Hepatic stellate cell (primary cell): ENCODE data around the gene FCMR.
"Not testable (repeated sequence)": the region's sequence is repeated elsewhere in the genome, so short reads cannot be mapped to it uniquely, and the experiment has no call there.

Experiments
- DNase-seq: peaks from one replicate; pipeline ENCODE4 v3.0.0; 2011; ENCODE audit warnings: low spot score

Gene FCMR

DNA sequence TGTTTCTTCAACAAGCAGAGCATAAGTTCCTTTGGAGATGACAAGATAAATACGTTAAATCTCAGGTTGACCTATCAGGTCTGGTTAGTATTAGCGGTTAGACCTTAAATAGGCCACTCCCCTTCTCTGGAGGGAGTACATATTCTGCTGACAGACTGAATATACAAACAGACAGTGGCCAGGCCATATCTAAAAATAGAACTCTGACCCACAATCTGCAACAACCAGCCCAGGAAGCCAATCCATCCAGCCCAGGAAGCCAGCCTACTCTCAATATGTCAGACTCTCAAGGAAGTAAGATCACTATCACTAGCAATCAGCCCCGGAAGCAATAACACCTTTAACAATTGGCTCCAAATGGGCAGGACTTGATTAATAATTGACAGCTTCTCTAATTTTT, 49.6 kb downstream of the FCMR start:
- peak; percentile 31 for DNase-seq

DNA sequence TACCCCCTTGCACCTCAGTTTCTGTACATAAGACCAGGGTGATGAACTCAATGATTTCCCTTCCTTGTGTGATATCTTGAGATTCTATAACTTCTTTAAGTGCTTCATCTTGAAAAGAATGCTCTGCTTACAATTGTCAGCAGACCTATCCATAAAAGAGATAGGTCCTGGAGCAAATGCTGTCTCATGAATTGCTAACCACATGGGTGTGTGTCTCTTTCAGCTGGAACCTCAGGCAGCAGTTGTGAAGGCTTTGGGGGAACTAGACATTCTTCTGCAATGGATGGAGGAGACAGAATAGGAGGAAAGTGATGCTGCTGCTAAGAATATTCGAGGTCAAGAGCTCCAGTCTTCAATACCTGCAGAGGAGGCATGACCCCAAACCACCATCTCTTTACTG, 53.5 kb downstream of the FCMR start:
- no peak for DNase-seq

DNA sequence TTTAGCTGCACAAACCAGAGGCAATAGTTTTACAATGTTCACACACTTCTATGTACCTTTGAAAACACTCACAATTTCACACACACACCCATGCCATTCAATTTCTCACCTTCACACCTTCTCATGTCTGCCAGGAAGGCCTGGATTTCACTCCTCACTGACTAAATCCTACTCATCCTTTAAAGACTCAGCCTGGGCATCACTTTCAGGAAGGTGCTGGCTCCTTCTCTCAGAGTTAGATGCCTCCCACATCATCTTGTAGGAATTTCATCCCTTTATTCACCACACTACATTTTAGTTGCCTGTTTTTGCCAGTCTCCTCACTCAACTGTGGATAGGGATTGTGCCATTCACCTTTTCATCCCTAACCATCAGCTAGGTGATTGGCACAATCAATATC, 54.0 kb downstream of the FCMR start:
- DNase-seq, result no peak

DNA sequence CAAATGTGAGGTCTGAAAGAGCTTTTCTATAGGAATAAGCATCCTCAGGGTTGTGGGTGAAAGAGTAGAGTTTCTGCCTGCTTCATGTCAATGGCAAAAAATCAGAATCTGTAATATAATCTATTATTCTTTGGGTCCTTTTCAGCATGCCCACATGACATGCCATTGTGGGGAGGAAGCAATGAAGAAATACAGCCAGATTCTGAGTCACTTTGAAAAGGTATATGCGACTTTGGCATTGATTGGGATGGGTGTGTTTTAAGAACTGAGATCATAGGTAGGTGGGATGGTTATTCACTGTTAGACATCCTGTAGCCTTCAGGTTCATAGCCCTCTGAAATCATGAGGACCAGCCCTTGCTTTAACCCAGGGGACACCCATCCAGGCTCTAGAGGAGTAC, 54.5 kb downstream of the FCMR start:
- no peak for DNase-seq

DNA sequence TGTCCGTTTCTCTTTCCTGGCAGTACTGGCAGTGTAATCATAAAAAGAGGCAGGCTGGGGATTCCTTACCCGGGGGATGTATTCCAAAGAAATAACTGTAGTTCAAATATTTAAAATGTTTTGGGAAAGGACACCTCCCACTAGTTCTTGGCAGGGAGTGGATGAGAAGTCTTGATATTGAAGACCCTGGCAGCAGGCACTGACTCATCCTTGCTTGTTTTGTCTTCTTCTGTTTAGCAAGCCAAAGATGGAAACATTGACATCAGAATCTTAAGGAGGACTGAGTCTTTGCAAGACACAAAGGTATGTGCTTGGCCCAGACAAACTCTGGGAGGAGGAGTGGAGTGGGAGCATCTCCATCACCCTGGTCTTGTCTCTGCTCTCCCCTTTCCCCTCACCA, 55.7 kb downstream of the FCMR start:
- no peak for DNase-seq

DNA sequence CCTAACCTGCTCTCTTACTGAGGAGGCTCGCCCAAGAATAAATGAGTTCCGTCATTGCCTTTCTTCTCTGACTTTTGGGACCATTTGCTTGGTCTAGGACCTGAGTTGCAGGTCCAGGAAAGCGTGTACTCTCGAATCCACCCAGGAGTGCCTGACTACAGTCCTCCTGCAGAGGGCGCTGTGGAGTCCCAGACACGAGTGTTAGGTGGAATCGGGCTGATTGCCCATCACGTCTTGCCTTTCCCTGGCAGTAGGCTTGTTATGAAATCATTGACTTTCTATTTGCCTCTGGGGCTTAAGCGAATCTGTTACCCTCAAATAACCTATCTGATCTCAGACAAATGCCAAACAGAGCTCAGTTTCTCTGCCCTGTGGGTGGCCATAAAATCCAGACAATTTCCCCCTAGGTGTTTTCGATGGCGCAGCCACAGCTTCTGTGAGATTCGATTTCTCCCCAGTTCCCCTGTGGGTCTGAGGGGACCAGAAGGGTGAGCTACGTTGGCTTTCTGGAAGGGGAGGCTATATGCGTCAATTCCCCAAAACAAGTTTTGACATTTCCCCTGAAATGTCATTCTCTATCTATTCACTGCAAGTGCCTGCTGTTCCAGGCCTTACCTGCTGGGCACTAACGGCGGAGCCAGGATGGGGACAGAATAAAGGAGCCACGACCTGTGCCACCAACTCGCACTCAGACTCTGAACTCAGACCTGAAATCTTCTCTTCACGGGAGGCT, 56.6 kb downstream of the FCMR start, which contains the start of gene IL20:
Gene IL20 (plus strand): TSS at position 685 of the 733 bp plus-strand sequence. CDS start 230 bp downstream, outside the sequence.
- peak; percentile 31 for DNase-seq

DNA sequence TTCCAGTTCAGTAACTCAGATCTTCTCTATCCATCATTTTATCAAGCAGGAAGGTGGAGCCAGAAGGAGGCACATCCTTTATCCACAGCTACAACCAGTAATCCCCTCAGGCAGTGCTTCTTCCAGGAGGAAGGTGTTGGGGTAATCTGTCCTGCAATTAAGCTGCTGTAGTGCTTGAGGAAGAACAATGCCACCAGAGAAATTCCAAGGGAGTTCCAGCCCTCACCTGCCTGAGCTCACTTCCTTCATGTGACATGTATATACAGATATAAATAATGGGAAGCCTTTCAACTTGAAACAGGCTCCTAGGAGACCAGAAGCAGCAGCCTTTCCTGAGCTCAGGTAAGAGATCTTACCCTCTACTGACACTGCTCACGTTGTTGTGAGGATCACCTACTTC, 58.5 kb downstream of the FCMR start:
- DNase-seq, result no peak

DNA sequence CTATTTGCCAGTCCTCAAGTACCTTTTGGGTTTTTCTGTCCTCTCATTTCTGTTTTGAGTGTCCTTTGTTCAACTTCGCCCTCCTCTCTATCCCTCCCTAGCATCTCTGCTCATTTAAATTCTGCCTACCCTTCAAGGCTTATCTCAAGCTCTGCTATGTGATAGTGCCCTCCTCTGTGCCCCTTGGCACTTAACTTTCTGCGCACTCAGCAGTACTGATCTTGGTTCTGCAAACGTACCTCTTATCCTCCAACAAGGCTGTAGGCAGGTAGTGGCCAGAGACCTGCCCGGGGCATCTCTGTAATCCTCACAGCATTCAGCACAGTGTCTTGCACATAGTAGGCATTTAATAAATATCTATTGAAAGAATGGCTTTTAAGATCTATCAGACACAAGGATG, 61.6 kb downstream of the FCMR start:
- DNase-seq, result no peak

DNA sequence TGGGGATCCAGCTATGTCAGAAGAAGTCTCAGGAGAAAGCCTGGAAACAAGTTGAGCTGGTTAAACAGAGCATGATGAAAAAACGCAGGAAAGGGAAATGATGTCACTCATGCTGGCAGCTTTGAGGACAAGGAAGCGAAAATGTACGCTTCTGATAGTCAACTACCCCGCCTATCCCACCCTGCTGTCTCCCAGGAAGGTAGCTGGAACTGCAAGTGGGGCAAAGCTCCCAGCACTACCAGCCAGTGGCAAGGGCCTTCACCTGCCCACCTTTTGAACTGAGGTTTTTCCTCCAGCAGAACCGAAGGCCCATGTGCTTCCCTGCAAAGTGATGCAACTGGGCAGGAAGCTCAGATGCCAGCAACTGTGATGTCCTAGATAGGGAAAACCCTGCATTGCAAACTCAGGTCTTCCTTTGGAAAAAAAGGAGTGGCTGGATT, 62.6 kb downstream of the FCMR start:
- no peak for DNase-seq

DNA sequence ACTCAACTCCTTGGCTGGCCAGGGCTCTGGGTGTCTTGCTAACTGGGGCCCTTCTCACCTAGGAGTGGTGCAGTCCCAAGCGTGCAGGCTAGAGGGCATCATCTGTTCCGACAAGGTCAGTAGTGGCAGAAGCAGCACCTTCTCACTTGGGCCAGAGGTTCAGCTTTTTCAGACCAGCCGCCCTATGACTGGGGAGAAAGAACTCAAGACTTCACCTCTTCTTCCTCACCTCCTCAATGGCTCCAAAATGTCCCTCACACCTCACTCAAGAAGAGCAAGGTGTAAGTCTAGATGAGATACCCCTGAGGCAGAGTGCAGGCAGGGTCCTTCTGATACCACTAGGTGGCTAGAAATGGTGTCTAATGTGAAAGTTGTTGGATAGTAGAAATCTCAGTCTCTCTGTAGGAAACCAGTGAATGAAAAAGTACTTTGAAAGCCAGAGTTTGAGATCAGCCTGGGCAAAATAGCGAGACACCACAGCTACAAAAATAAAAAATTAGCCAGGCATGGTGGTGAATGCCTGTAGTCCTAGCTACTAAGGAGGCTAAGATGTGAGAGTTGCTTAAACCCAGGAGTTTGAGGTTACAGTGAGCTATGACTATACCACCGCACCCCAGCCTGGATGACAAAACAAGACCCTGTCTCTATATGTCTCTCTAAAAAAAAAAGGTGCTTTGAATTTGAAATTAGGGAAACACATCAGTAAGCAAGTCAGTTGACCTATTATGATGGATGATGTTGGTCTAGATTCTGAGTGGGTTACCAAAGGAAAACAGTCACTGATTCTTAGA, 64.9 kb downstream of the FCMR start:
- no peak for DNase-seq

DNA sequence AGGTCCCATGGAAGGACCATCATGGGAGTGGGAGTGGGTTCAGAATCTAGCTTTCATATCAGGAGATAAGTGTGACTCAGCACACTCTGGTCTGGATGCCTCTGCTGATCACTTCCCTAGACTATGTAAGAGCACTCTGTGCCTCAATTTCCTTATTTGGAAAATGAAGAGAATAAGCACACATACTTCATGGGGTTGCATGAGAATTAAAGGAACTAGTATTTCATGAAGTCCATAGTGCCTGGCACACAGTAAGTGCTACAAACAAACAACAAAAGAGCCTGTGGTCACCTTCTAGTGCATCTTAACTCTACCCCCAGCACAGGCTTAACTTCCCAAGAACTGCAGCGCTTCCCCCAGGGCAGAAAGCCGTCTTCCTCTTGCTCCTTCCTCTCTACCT, 65.9 kb downstream of the FCMR start:
- no peak for DNase-seq

DNA sequence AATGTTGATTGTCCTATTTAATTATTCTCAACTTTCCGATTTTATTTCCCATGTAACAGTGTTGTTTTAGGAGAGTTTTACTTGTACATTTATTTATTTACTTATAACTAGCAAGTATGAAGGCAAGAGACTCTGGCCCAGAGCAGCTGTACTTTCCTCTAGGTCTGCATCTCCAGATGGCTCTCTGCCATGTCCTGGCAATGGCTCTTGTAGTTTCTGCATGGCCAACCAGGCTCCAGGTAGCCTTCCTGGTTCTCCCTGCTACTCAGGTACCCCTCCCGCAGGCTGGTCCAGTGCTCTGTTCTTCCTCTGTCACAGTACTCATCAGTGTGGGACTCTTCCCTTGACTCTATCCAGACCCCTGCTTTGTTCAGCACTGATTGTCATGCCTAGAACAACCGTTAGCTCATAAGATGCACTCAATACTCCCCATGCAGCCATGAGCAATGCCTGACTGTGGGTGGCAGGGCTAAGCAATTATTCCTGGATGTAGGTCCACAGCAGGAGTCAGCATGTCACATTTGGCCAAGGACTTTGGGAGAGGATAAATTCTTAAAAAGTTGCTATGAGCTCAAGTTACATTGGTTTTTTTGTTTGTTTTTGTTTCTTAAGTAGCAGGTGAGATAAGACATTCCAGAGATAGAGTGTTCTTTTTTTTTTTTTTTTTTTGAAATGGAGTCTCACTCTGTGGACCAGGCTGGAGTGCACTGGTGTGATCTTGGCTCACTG, 67.2 kb downstream of the FCMR start:
- no peak for DNase-seq

DNA sequence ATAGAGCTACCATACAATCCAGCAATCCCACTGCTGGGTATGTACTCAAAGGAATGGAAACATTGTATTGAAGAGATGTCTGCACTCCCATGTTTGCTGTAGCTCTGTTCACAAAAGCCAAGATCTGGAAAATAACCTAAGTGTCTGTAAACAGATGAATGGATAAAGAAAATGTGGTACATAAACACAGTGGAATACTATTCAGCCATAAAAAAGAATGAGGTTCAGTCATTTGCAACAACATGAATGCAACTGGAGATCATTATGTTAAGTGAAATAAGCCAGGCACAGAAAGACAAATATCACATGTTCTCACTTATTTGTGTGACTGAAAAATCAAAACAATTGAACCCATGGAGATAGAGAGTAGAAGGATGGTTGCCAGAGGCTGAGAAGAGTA, 68.0 kb downstream of the FCMR start:
- not testable (repeated sequence) for DNase-seq
